Daoy (cell line): ENCODE measurements around the gene MAP3K1. TPM values are rescaled to one million over a fixed set of nuclear protein-coding genes. Genes with fewer than 3 reads are reported as not detected.
A peak's percentile ranks its signal among the peaks of the same experiment; 100 is the strongest.
"Not testable (repeated sequence)": the region's sequence is repeated elsewhere in the genome, so short reads cannot be mapped to it uniquely, and the experiment has no call there.

Source experiments
- DNase-seq: peaks from one replicate; pipeline ENCODE4 v3.0.0-alpha.2; 2015; ENCODE audit warnings: low read depth
- total RNA-seq: library from RNA; depleted of rRNA; stranded (reverse); fragments of >200 nt; shearing (Covaris generic); gene quantifications from 2 replicates; pipeline ENCODE4 v1.2.3, GENCODE V29; 2014; rRNA removed

Gene MAP3K1
- total RNA-seq: 8.6 and 10.2 TPM in 2 replicates

GRCh38 chr5:56814963-56815657, at the start of gene MAP3K1:
MAP3K1 (plus strand) TSS chr5:56815549; CDS start chr5:56815574, 25 bp downstream.
- DNase-seq: peak; percentile 83

- no peak for DNase-seq
These were observed 48.4 kb upstream of the MAP3K1 start for GRCh38 chr5:56766926-56767325.

GRCh38 chr5:56769875-56770604, 45.3 kb upstream of the MAP3K1 start:
- DNase-seq: no peak

- DNase-seq: no peak
These were observed 42.6 kb upstream of the MAP3K1 start for GRCh38 chr5:56772767-56773166.

- no peak for DNase-seq
These were observed 40.4 kb upstream of the MAP3K1 start for GRCh38 chr5:56774957-56775356.

- DNase-seq: not testable (repeated sequence)
These were observed 39.0 kb upstream of the MAP3K1 start for GRCh38 chr5:56776212-56776846.

GRCh38 chr5:56783261-56783660, 32.1 kb upstream of the MAP3K1 start:
- DNase-seq: no peak

GRCh38 chr5:56786346-56786745, 29.0 kb upstream of the MAP3K1 start:
- DNase-seq: no peak

- no peak for DNase-seq
These were observed 24.0 kb upstream of the MAP3K1 start for GRCh38 chr5:56791396-56791795.

GRCh38 chr5:56798521-56798920, 16.8 kb upstream of the MAP3K1 start:
- no peak for DNase-seq

GRCh38 chr5:56800186-56800585, 15.2 kb upstream of the MAP3K1 start:
- DNase-seq: no peak

GRCh38 chr5:56801256-56801655, 14.1 kb upstream of the MAP3K1 start:
- no peak for DNase-seq

GRCh38 chr5:56802205-56802604, 13.1 kb upstream of the MAP3K1 start:
- DNase-seq: no peak

- no peak for DNase-seq
These were observed 12.3 kb upstream of the MAP3K1 start for GRCh38 chr5:56803025-56803424.

GRCh38 chr5:56803894-56804293, 11.5 kb upstream of the MAP3K1 start:
- no peak for DNase-seq

- DNase-seq: no peak
These were observed 7.7 kb upstream of the MAP3K1 start for GRCh38 chr5:56807679-56808078.

- no peak for DNase-seq
These were observed 7.1 kb upstream of the MAP3K1 start for GRCh38 chr5:56808211-56808610.

- DNase-seq: no peak
These were observed 4.5 kb upstream of the MAP3K1 start for GRCh38 chr5:56810826-56811225.

GRCh38 chr5:56812110-56812509, 3.2 kb upstream of the MAP3K1 start:
- peak; percentile 39 for DNase-seq

- DNase-seq: no peak
These were observed 2.0 kb upstream of the MAP3K1 start for GRCh38 chr5:56813302-56813701.

GRCh38 chr5:56814361-56814962, 887 bp upstream of the MAP3K1 start:
- DNase-seq: no peak
